Glomerular endothelial cell (primary cell): Measurements from ENCODE around the gene ZCCHC24. TPM values are rescaled to one million over a fixed set of nuclear protein-coding genes. Genes with fewer than 3 reads are reported as not detected.

Source experiments
- DNase-seq: peaks from one replicate; pipeline ENCODE4 v3.0.0-alpha.2; 2011; ENCODE audit warnings: low read depth, low spot score; ENCODE audit errors: extremely low read depth
- total RNA-seq: library from RNA; depleted of rRNA; stranded (reverse); fragments of >200 nt; gene quantifications from 2 replicates; pipeline ENCODE4 v1.2.3, GENCODE V29; 2015

ZCCHC24 gene
- 9.4 and 15.8 TPM in 2 replicates for total RNA-seq

DNA sequence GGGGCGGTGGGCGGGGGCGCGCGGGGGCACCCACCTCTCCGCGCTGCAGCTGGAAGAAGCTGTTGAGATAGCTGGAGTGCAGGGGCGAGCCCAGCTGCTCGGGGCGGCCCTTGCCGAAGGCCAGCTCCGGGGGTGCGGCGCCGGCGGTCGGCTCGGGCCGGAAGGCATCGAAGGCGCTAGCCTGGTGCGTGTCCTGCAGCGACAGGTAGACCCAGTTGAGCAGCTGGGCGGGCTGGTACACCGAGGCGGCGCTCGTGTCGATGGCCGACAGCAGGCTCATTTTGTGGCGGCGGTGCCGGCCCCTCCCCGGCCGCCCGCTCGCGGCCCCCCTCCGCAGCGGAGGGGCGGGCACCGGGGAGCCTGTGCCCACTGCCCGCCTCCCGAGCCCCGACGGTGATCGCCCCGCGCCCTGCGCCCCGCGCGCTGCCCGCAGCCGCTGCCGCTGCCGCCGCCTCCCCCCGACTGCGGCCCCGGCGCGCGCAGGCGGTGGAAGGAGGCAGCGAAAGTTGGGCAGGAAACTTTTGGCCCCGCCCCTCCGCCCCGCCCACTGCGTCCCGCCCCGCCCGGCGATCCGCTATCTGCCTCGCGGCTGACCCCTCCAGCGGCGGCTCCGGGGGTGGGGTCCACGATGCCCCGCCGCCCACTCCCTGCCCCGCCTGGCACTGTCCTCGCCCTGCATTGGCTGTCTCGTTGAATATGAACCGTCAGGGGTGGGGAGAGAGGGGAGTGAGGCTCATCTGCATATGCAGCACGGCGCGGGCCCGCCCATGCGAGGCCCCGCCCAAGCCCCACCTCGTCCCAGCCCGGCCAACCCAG, at the start of gene ZCCHC24:
ZCCHC24 (minus strand) TSS at position 464 of the 816 bp plus-strand sequence; CDS start at position 280, 184 bp downstream.
- DNase-seq = peak; percentile 56

DNA sequence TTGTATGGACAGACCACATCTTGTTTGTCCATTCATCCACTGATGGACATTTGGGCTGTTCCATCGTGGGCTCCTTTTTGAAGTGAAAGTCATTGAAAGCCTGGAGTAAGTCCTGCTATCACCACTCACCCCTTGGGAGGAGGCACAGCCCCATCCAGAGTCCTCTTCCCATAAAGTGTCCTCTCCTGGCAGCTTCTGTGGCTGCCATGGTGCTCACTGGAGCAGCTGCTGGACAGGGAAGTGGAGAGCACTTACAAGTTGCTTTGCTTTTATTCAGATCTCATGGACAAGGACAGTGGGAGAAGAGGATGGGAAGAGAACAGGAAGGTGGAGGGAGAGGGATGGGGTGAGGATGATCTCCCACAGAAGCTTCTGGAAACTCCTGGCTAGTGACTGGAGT, 48.4 kb upstream of the ZCCHC24 start:
- DNase-seq = no peak

DNA sequence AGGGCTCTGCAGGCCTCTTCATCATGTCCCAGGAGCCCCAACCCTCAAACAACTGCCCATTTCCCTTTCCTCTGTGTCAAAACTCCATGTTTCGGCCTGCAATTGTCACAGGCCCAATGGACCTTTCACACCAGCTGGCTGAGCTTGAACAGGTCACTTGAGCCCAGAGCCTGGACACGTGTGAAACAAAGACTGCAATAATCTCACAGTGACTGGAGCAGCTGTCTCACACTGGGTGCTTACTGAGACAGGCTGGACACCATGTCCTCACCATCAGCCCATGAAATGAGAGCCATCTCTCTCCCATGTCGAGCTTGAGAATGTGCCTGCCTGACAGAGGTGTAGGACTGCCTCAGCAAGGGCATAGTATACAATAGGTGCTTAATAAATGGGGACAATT, 47.4 kb upstream of the ZCCHC24 start:
- DNase-seq = no peak

DNA sequence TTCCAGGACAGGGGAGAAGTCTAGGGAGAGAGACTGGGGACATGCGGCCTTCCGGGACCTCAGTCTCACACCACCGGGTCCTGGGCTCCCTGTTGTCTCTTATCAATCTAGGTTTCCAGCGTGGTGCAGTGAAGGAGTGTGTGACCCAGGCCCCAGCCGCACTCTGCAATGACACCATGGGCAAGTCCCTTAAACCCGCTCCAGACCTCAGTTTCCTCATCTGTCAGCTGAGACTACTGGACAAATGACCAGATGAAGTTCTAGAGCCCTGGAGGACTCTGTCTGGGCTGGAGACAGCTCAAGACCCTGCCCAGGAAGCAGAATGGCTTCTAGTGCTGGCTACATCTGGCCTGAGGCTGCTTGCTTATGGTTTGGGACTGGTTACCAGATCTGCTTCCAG, 46.8 kb upstream of the ZCCHC24 start:
- DNase-seq = no peak

DNA sequence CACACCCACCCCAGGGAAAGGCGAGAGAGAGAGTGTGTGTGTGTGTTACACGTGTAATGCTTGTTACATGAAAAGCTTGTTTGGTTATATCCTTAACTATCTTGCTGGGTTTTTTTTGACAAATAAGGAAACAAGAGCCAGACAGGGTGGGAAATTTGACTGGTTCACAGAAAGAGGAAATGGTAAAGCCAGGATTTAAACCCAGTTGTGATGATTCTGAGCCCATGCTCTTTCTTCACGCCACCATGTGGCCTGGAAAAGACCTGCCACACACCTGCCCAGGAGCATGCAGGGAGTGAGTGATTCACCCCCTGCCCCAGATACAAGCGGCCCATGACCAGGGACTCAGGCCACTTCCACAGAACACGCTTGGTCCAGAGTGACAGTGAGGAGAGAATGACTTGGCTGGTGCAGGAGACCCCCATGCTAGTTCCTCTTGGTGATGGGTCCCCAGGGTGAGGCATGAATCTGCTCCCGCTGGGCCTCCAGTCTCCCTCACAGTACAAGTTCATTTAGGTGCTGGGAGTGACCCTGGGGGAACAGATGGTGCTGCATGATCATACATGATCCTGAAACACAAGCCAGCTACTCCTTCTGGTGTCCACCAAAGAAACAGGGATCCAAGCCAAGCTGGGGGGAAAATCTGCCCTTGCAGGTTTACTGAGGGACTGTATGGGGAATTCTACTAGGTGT, 45.9 kb upstream of the ZCCHC24 start:
- DNase-seq = no peak

DNA sequence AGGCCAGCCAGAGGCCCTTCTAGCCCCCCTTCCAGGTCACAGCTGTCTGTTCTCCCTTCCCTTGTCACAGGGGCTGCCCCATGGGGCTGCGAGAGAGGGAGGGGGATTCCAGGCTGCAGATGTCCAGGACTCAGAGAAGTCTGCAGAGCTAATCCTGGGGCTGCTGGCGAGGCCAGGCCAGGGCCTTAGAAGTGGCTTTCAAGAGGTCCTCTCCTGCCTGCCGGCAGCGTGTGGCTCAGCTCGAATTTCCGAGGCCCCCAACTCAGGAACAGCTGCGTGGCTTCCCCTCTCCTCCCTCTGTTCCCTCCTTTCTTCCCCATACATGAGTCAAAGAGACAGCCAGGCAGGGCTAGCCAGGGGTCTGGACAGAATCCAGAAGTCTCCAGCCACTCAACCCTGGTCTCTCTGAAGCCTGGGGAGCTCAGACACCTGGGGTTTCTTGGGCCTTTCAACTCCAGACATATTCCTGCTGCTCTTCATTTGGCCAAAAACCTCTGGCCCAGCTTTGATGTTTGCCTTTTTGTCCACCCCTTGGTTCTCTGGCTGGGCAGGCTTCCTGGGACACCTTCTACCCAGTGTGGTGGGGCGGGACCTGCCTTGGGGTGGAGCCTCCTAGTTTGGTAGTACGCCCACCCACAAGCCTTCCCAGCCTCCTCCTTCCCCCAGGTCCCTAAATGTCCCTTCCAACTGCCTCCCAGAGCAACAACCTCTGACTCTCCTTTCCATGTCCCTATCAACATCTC, 45.1 kb upstream of the ZCCHC24 start:
- no peak for DNase-seq

DNA sequence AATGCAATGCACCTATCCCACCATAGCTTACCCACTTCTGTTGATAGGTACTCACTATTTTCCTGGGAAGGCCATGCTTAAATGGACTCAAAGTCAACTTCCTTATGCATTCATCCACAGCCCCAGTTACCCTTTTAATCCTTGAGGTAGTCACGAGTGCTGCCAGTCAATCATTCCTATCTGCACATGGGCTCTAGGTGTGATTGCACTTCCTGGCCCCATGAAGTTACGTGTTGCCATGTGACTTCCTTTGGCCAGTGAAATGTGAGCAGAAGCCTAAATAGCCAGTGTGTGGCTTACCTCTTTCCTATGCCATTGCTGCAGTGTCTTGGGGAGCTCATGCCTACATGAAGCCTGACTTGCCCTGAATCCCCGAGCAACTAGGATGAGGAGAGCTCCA, 43.4 kb upstream of the ZCCHC24 start:
- no peak for DNase-seq

DNA sequence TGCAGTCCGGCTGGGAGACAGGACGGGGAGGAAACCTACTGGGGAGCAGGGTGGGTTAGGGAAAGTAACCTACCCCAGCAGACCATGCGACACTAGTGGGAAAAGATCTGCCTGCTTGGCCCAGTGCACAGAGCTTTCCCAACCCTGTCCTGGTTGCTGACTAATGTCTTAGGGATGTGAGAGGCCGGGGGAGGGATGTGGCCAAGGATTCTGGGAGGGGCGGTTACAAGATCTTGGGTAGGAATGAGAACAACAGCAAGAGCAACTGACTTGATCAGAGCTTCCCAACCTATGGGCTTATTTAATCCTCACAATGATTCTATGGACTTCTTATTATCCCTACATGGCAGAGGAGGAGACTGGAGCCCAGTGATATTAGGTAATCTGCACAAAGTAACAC, 42.9 kb upstream of the ZCCHC24 start:
- DNase-seq = no peak

DNA sequence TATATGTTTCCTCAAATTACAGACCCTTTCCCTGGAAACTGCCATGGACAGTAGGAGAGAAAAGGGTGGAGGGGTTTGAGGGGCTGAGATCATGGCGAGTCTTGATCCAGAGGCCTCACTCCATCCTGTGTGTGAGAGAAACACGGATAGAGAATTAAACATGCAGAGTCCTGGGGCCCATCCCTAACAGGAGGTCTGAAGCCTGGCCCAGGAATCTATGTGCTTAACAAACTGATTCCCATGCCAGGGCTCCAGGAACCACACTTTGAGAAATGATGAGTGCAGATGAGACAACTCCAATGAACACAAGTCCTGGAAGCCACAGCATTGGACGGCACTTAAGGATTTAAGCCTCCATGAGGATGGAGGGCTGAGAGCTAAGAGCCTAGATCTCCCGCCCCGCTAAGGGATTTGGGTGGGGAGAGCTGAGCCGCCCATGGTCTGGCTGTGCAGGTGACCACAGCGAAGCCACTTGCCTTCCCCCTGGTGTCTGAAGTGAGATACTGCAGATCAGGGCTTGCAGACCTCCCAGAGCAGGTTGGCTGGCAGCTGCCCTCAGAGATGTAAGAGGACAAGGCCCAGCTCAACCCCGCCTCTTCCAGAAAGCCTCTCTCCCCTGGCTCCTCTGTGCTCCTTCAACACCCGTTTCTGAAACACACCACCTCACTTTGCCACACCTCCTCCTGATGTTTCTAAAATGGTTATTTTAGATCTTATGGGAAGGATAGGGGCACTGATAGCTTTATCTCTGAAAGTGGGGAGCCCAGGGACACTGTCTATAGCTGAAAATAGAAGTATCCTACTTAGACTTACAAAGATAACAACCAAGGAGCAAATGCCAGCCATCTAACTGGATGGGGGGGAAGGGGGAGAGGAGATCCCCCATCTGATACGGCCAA, 42.1 kb upstream of the ZCCHC24 start:
- no peak for DNase-seq

DNA sequence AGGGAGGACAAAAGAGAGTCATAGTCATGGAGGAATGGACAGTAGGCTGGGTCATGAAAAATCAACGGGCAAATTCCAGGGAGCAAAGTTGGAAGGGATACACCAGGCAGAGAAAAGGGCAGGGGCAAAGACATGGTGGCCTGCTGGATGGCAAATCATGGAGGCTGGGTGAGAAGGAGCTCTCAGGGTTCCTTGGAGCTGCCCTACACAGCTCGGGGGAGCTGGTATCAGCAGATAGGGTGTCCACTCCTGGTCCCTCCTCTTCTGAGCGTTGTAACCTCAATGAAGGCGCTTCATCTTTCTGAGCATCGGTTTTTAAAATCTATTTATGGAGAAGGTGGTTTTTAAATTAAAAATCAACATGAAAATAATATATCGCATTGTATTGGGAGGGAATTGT, 39.1 kb upstream of the ZCCHC24 start:
- DNase-seq = no peak

DNA sequence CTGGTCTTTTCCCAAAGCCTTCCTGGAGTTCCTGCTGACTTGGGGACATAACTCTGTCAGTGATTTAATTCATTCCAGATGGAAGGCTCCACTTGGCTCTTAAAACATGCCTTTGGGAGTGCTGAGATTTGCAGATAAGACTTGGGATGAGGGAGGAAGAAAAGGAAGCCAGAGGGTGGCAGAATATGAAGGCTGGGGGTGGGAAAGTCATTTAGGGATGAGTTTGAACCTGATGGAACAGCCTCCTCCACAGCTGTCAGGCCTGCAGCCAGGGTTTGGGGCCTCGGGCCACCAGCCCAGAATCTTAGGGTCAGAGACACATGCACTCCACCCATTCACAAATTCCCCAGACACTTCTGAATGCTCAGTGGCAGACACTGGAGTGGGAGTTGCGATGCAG, 38.5 kb upstream of the ZCCHC24 start:
- no peak for DNase-seq

DNA sequence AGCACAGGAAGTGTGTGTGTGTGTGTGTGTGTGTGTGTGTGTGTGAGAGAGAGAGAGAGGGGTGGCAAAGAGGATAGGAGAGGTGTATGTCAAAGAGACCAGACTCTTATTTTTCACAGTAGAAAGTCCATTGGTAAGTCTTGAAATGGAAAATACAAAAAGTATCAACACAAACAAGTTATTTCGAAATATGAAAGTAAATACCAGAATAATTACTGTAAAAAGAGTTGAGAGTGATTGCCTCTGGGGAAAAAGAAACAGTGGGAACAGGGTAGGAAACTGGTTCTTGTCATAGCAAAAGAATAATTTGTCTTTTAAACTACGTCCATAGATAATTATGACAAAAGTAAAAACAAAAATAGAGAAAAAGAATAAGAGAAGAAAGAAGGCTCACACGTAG, 37.9 kb upstream of the ZCCHC24 start:
- no peak for DNase-seq

DNA sequence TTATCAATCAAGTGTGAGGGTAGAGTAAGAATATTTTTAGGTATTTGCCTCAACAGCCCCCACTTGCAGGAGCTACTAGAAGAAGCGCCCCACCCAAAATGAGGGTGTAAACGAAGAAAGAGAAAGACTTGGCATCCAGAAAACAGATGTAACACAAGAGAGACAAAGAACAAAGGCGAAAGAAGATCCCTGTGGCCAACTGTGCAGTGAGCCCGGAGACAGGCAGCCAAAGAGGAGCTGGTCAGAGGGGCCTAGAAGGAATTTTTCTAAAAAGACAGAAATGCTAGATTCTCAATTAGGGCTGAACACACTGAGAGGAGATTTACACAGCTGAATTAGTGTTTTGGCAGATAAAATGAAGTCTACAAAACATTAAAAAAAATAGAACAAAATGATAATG, 37.3 kb upstream of the ZCCHC24 start:
- no peak for DNase-seq

DNA sequence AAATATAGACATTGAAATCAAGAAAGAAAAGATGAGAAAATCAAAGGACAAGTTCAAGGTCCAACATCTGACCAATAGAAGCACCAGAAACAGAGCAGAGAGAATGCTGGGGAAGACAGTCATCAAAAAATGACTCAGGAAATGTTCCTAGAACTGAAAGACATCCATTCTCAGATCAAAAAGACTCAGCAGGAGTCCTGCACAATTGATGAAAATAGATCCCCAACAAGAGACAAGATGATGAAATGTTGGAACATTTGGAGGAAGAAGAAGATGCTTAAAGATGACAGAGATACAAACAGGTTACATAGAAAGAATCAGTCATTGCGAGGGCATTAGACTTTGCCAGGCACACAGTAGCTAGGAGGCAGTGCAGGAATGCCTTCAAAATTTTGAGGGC, 36.9 kb upstream of the ZCCHC24 start:
- DNase-seq = no peak

DNA sequence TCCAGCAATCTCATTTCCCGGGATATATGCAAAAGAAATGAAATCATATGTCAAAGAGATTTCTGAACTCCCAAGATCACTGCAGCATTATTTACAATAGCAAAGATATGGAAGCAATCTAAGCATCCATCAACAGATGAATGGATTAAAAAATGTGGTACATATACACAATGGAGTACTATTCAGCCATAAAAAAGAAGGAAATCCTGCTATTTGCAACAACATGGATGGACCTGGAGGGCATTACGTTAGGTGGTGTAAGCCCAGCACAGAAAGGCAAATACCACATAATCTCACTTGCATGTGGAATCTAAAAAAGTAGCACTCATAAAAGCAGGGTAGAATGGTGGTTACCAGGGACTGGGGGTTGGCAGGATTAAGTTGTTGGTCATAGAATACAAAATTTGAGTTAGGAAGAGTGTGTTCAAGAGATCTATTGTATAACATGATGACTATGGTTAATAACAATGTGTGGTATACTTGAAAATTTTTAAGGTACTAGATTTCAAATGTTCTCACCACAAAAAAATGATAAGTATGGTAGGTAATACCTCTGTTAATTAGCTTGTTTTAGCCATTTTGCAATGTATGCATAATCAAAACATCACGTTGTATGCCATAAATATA, 34.0 kb upstream of the ZCCHC24 start:
- no peak for DNase-seq

DNA sequence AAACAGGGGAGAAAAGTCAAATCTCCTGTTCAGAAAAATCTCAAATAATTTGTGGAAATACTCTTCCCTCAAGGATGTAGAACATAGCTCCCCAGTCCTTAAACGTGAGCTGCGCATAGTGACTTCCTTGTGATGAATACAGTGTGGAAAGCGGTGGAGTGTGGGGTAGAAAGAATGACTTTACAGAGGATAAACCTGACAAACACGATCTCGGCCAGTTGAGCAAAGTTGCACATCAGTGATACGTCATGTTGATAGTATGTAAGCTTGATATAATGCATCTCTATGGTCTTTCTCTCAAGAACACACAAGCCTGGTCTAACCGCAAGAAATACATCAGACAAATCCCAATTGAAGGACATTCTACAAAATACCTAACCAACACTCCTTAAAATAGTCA, 32.0 kb upstream of the ZCCHC24 start:
- no peak for DNase-seq

DNA sequence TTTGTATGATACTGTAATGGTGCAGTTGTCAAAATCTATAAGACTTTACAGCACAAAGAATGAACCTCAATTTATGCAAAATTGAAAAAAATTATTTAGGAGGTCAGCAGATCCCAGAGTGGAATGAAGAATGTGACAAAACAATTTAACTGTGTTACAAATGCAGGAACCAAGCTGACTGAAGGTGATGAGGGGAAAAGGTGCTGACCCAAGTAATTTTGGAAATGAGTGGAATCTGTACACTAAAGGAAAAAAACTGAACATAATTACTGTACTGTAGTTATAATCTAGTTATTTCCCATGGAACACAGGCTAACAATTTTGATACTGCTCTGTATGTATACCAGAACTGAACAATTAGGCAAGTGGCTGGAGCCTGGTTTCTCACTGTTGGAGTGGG, 31.2 kb upstream of the ZCCHC24 start:
- DNase-seq = no peak

DNA sequence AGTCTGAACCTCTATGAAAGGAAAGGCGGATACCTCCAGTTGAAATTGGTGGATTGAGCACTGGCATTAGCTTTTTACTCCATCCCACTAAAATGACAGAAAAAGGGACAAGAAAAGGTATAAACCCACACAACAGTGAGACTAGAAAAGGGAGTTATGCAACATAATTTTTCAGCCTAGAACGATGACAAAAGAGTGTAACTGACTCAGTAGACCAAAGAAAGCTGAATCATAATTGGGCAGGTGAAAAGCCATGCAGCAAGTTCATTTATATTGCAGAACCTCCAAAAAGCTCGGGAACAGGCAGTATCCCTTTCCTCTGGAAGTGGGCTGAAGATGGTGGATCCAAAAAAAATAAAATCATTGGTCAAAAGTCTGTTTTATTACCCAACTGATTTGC, 30.5 kb upstream of the ZCCHC24 start:
- no peak for DNase-seq

DNA sequence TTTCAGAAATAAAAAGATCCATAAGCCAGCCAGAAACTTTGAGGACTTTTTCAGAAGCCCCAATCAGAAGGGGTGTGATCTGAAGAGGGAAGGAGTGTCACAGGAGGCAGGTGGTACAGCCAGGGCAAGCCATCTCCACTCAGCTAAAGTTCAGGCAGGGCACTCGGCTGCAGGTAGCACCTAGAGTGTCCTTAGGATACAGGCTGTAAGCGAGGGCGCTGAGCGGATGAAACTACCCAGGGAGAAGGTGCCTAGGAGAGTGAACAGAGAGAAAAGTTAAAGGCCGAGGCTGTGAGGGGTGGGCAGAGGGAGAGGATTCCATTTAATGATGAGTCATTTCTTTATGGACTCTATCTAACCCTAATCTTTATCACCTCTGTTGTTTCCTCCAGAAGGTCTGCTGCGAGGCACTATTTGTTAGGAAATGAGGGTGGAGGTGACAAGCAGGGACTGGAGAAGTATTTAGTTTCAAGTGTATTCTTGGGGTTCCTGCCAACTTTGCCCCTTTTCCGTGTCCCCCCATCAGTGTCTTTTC, 29.8 kb upstream of the ZCCHC24 start:
- no peak for DNase-seq
